Measurements from ENCODE around the gene SP110.

GRCh38 chr2:230170532-230170931, 49.3 kb downstream of the SP110 start:
- TF ChIP-seq POLR2A (IDR thresholded peaks at IDR 0.05) = no peak
- no peak for TF ChIP-seq CTCF (IDR thresholded peaks at IDR 0.05)
- no peak for TF ChIP-seq EP300 (IDR thresholded peaks at IDR 0.05)

Data from ovary (tissue), 3 donors.